ENCODE data around the gene INSIG1. TPM values are rescaled to one million over a fixed set of nuclear protein-coding genes. Genes with fewer than 3 reads are reported as not detected.

The INSIG1 gene
- total RNA-seq, 1 experiment from 2014 or later: 32.3 TPM

DNA sequence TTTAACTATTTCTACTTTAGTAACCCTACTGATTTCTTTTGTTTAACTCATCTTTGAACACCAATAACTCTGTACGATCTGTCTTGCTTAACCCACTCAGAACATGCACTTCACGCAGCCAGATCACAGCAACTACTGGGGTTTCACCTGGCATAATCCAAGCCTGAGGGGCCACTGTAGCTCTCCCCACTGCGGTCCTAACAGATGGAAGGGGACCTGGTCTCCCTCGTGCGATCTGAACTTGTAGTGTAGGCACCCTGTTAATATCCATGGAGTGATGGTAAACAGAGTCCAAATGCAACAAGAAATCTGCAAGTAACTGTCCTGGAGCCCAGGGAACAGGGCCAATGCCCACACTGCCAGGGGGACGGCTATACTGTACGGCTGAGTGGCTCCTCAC, 45.5 kb downstream of the INSIG1 start:
- ATAC-seq (no peak), DNase-seq (ENCODE audit: low spot score) (no peak)
- H3K36me3 Mint-ChIP-seq: no peaks in the 10 kb centered on the region
- H3K9me3 Mint-ChIP-seq: peaks cover 7% of the 10 kb centered on the region; the same call in 1 of the 2 replicates
- TF ChIP-seq, protein P1, sequence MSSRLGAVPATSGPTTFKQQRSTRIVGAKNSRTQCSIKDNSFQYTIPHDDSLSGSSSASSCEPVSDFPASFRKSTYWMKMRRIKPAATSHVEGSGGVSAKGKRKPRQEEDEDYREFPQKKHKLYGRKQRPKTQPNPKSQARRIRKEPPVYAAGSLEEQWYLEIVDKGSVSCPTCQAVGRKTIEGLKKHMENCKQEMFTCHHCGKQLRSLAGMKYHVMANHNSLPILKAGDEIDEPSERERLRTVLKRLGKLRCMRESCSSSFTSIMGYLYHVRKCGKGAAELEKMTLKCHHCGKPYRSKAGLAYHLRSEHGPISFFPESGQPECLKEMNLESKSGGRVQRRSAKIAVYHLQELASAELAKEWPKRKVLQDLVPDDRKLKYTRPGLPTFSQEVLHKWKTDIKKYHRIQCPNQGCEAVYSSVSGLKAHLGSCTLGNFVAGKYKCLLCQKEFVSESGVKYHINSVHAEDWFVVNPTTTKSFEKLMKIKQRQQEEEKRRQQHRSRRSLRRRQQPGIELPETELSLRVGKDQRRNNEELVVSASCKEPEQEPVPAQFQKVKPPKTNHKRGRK (CRISPR knock-in tag; IDR thresholded peaks at IDR 0.05; ENCODE audit: borderline replicate concordance): no peak
- TF ChIP-seq NR3C1 (CRISPR knock-in tag; conservative IDR thresholded peaks at IDR 0.05; ENCODE audit: low read depth) (no peak), ZNF671 (CRISPR knock-in tag; IDR thresholded peaks at IDR 0.05) (no peak), RELA (CRISPR knock-in tag; IDR thresholded peaks at IDR 0.05; ENCODE audit: borderline replicate concordance) (no peak), FOXP1 (CRISPR knock-in tag; IDR thresholded peaks at IDR 0.05; ENCODE audit: borderline replicate concordance) (no peak), OVOL2 (CRISPR knock-in tag; IDR thresholded peaks at IDR 0.05; ENCODE audit: borderline replicate concordance) (no peak), ZNF219 (CRISPR knock-in tag; IDR thresholded peaks at IDR 0.05; ENCODE audit: borderline replicate concordance) (no peak), MXD4 (CRISPR knock-in tag; IDR thresholded peaks at IDR 0.05; ENCODE audit: borderline replicate concordance) (no peak), GABPB1 (CRISPR knock-in tag; IDR thresholded peaks at IDR 0.05) (no peak)
- TF ChIP-seq, protein P2, sequence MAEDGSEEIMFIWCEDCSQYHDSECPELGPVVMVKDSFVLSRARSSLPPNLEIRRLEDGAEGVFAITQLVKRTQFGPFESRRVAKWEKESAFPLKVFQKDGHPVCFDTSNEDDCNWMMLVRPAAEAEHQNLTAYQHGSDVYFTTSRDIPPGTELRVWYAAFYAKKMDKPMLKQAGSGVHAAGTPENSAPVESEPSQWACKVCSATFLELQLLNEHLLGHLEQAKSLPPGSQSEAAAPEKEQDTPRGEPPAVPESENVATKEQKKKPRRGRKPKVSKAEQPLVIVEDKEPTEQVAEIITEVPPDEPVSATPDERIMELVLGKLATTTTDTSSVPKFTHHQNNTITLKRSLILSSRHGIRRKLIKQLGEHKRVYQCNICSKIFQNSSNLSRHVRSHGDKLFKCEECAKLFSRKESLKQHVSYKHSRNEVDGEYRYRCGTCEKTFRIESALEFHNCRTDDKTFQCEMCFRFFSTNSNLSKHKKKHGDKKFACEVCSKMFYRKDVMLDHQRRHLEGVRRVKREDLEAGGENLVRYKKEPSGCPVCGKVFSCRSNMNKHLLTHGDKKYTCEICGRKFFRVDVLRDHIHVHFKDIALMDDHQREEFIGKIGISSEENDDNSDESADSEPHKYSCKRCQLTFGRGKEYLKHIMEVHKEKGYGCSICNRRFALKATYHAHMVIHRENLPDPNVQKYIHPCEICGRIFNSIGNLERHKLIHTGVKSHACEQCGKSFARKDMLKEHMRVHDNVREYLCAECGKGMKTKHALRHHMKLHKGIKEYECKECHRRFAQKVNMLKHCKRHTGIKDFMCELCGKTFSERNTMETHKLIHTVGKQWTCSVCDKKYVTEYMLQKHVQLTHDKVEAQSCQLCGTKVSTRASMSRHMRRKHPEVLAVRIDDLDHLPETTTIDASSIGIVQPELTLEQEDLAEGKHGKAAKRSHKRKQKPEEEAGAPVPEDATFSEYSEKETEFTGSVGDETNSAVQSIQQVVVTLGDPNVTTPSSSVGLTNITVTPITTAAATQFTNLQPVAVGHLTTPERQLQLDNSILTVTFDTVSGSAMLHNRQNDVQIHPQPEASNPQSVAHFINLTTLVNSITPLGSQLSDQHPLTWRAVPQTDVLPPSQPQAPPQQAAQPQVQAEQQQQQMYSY (CRISPR knock-in tag; IDR thresholded peaks at IDR 0.05): no peak
- TF ChIP-seq, protein P3, sequence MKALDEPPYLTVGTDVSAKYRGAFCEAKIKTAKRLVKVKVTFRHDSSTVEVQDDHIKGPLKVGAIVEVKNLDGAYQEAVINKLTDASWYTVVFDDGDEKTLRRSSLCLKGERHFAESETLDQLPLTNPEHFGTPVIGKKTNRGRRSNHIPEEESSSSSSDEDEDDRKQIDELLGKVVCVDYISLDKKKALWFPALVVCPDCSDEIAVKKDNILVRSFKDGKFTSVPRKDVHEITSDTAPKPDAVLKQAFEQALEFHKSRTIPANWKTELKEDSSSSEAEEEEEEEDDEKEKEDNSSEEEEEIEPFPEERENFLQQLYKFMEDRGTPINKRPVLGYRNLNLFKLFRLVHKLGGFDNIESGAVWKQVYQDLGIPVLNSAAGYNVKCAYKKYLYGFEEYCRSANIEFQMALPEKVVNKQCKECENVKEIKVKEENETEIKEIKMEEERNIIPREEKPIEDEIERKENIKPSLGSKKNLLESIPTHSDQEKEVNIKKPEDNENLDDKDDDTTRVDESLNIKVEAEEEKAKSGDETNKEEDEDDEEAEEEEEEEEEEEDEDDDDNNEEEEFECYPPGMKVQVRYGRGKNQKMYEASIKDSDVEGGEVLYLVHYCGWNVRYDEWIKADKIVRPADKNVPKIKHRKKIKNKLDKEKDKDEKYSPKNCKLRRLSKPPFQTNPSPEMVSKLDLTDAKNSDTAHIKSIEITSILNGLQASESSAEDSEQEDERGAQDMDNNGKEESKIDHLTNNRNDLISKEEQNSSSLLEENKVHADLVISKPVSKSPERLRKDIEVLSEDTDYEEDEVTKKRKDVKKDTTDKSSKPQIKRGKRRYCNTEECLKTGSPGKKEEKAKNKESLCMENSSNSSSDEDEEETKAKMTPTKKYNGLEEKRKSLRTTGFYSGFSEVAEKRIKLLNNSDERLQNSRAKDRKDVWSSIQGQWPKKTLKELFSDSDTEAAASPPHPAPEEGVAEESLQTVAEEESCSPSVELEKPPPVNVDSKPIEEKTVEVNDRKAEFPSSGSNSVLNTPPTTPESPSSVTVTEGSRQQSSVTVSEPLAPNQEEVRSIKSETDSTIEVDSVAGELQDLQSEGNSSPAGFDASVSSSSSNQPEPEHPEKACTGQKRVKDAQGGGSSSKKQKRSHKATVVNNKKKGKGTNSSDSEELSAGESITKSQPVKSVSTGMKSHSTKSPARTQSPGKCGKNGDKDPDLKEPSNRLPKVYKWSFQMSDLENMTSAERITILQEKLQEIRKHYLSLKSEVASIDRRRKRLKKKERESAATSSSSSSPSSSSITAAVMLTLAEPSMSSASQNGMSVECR (CRISPR knock-in tag; IDR thresholded peaks at IDR 0.05; ENCODE audit: borderline replicate concordance): no peak
- TF ChIP-seq, protein P4, sequence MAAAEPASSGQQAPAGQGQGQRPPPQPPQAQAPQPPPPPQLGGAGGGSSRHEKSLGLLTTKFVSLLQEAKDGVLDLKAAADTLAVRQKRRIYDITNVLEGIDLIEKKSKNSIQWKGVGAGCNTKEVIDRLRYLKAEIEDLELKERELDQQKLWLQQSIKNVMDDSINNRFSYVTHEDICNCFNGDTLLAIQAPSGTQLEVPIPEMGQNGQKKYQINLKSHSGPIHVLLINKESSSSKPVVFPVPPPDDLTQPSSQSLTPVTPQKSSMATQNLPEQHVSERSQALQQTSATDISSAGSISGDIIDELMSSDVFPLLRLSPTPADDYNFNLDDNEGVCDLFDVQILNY (CRISPR knock-in tag; IDR thresholded peaks at IDR 0.05): no peak
- TF ChIP-seq, protein P5, sequence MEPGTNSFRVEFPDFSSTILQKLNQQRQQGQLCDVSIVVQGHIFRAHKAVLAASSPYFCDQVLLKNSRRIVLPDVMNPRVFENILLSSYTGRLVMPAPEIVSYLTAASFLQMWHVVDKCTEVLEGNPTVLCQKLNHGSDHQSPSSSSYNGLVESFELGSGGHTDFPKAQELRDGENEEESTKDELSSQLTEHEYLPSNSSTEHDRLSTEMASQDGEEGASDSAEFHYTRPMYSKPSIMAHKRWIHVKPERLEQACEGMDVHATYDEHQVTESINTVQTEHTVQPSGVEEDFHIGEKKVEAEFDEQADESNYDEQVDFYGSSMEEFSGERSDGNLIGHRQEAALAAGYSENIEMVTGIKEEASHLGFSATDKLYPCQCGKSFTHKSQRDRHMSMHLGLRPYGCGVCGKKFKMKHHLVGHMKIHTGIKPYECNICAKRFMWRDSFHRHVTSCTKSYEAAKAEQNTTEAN (CRISPR knock-in tag; IDR thresholded peaks at IDR 0.05): no peak
- TF ChIP-seq, protein P6, sequence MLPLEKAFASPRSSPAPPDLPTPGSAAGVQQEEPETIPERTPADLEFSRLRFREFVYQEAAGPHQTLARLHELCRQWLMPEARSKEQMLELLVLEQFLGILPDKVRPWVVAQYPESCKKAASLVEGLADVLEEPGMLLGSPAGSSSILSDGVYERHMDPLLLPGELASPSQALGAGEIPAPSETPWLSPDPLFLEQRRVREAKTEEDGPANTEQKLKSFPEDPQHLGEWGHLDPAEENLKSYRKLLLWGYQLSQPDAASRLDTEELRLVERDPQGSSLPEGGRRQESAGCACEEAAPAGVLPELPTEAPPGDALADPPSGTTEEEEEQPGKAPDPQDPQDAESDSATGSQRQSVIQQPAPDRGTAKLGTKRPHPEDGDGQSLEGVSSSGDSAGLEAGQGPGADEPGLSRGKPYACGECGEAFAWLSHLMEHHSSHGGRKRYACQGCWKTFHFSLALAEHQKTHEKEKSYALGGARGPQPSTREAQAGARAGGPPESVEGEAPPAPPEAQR (CRISPR knock-in tag; IDR thresholded peaks at IDR 0.05): no peak
- peaks cover 11% of the 10 kb centered on the region for H3K27me3 Mint-ChIP-seq (ENCODE audit: low read depth)
- H3K4me1 Mint-ChIP-seq: no peaks in the 10 kb centered on the region
- POLR2A ChIA-PET: no interaction called here
- no peak overlapping the region for H3K4me3 Mint-ChIP-seq
- no peak overlapping the region for H3K27ac Mint-ChIP-seq
- CTCF ChIA-PET: no interaction called here

Data from WTC11 (cell line).